OCI-LY1 (cell line): ENCODE results near the gene UBL3.

Experiments
- H2AFZ ChIP-seq: fragments of 200-600 bp; sonication (generic), shearing (Covaris generic); 2 replicates; pipeline ENCODE4 v1.6.0; 2014; ENCODE audit warnings: antibody characterized with exemption, mild to moderate bottlenecking, low read length
- H3F3A ChIP-seq: fragments of 200-600 bp; sonication (generic), shearing (Covaris generic); 2 replicates; pipeline ENCODE4 v1.6.0; 2014; ENCODE audit warnings: mild to moderate bottlenecking, antibody characterized with exemption, low read length, moderate library complexity; ENCODE audit not compliant: insufficient read depth
- H3K27ac ChIP-seq: fragments of 200-600 bp; sonication (generic); 2 replicates; pipeline ENCODE4 v1.5.1; 2014; ENCODE audit warnings: low read length, mixed run types, mild to moderate bottlenecking, low read depth; ENCODE audit not compliant: poor library complexity, severe bottlenecking
- H3K27me3 ChIP-seq: fragments of 200-600 bp; sonication (generic); 2 replicates; pipeline ENCODE4 v1.6.0; 2014; ENCODE audit warnings: antibody characterized with exemption, mild to moderate bottlenecking, low read length, moderate library complexity; ENCODE audit not compliant: insufficient read depth
- H3K36me3 ChIP-seq: fragments of 200-600 bp; sonication (generic); 2 replicates; pipeline ENCODE4 v1.6.1; 2014; ENCODE audit warnings: mild to moderate bottlenecking, antibody characterized with exemption, low read length, moderate library complexity, mixed read lengths; ENCODE audit not compliant: insufficient read depth
- H3K4me1 ChIP-seq: fragments of 200-600 bp; sonication (generic); 2 replicates; pipeline ENCODE4 v1.5.1; 2014; ENCODE audit warnings: mild to moderate bottlenecking, low read length, moderate library complexity; ENCODE audit not compliant: insufficient read depth, severe bottlenecking
- H3K4me2 ChIP-seq: fragments of 200-600 bp; sonication (generic), shearing (Covaris generic); 2 replicates; pipeline ENCODE4 v1.6.1; 2014; ENCODE audit warnings: low read length
- H3K4me3 ChIP-seq: fragments of 200-600 bp; sonication (generic); 2 replicates; pipeline ENCODE4 v1.5.1; 2014; ENCODE audit warnings: low read length, low read depth, mild to moderate bottlenecking, mixed read lengths; ENCODE audit not compliant: poor library complexity, severe bottlenecking
- H3K79me2 ChIP-seq: fragments of 200-600 bp; shearing (Covaris generic); 2 replicates; pipeline ENCODE4 v1.6.1; 2016; ENCODE audit warnings: mixed run types, low read length, mixed read lengths; ENCODE audit not compliant: insufficient read depth
- H3K9ac ChIP-seq: fragments of 200-600 bp; sonication (generic), shearing (Covaris generic); 2 replicates; pipeline ENCODE4 v1.6.1; 2014; ENCODE audit warnings: mild to moderate bottlenecking, low read length, mixed read lengths
- H3K9me2 ChIP-seq: fragments of 200-600 bp; sonication (generic), shearing (Covaris generic); 2 replicates; pipeline ENCODE4 v1.6.1; 2014; ENCODE audit warnings: low read depth, mild to moderate bottlenecking, low read length, mixed read lengths
- H3K9me3 ChIP-seq: fragments of 200-600 bp; shearing (Covaris generic); 2 replicates; pipeline ENCODE4 v1.6.1; 2014; ENCODE audit warnings: low read length, mixed read lengths
- H4K20me1 ChIP-seq: fragments of 200-600 bp; sonication (generic), shearing (Covaris generic); 2 replicates; pipeline ENCODE4 v1.6.0; 2016; ENCODE audit warnings: mild to moderate bottlenecking, low read length; ENCODE audit not compliant: insufficient read depth
- EZH2 ChIP-seq: fragments of 200-600 bp; sonication (generic), shearing (Covaris generic); IDR thresholded peaks from 2 replicates; pipeline ENCODE4 v1.8.0; 2017; ENCODE audit warnings: borderline replicate concordance, mixed run types, mild to moderate bottlenecking, antibody characterized with exemption, low read length, moderate library complexity, mixed read lengths
- TF ChIP-seq, protein P1 (sequence below): fragments of 200-600 bp; sonication (generic), shearing (Covaris generic); IDR thresholded peaks from 2 replicates; pipeline ENCODE4 v1.5.1; 2017; ENCODE audit warnings: mild to moderate bottlenecking, antibody characterized with exemption, low read length, moderate library complexity, mixed read lengths

UBL3 gene, protein sequence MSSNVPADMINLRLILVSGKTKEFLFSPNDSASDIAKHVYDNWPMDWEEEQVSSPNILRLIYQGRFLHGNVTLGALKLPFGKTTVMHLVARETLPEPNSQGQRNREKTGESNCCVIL

DNA sequence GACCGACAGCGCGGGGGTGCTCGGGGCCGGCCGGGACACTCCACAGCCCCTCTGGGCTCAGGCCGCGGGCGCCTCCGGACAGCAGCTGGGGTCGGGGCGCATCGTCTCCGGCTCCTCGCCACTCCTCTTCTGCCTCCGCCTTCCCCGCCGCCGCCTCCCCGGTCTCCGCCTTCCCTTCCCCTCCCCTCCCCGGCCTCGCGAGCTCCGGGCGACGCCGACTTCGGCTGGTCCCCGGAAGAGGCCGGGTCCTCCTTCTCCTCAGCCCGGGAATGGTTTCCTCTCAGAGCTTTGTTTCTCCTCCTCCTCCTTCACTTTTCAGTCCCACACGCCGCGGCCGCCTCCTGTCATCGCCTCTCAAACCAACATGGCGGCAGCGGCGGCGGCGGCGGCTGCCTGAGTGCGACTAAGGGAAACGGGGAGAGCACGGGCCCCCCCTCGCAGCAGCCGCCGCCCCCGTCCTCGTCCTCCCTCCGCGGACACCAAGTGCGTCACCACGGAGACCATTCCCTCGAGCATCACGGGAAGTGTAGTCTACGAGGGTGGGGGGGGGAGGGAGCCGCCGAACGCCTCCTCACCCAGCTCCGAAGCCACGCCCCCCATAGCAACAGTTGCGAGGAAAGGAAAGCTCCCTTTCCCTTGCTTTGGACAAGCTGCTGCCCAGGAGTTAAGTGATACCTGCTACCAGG is at the start of gene UBL3:
TSS of gene UBL3 (minus strand) at position 405 of the 686 bp plus-strand sequence. CDS start 1,079 bp downstream, outside the sequence.
- no peaks in the 10 kb centered on the region for H3K79me2 ChIP-seq
- peak within 1 kb of the TSS; percentile 77 for H3K9ac ChIP-seq
- peak within 1 kb of the TSS; percentile 100 for H3K4me2 ChIP-seq
- H3K36me3 ChIP-seq: no peaks in the 10 kb centered on the region
- H3K27me3 ChIP-seq: no peaks in the 10 kb centered on the region
- peak within 1 kb of the TSS; percentile 86 for H3K4me3 ChIP-seq
- H3K27ac ChIP-seq: no peak within 1 kb of the TSS
- TF ChIP-seq, protein P1, sequence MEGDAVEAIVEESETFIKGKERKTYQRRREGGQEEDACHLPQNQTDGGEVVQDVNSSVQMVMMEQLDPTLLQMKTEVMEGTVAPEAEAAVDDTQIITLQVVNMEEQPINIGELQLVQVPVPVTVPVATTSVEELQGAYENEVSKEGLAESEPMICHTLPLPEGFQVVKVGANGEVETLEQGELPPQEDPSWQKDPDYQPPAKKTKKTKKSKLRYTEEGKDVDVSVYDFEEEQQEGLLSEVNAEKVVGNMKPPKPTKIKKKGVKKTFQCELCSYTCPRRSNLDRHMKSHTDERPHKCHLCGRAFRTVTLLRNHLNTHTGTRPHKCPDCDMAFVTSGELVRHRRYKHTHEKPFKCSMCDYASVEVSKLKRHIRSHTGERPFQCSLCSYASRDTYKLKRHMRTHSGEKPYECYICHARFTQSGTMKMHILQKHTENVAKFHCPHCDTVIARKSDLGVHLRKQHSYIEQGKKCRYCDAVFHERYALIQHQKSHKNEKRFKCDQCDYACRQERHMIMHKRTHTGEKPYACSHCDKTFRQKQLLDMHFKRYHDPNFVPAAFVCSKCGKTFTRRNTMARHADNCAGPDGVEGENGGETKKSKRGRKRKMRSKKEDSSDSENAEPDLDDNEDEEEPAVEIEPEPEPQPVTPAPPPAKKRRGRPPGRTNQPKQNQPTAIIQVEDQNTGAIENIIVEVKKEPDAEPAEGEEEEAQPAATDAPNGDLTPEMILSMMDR: no peak
- TF ChIP-seq EZH2: no peak
- no peaks in the 10 kb centered on the region for H3K9me2 ChIP-seq
- peaks cover 12% of the 10 kb centered on the region for H3K4me1 ChIP-seq
- H3F3A ChIP-seq: no peaks in the 10 kb centered on the region
- no peaks in the 10 kb centered on the region for H3K9me3 ChIP-seq
- H4K20me1 ChIP-seq: no peaks in the 10 kb centered on the region
- 0 out of 2 replicates have a peak within 1 kb of the TSS, but pooled peaks have one; percentile 83 for H2AFZ ChIP-seq

DNA sequence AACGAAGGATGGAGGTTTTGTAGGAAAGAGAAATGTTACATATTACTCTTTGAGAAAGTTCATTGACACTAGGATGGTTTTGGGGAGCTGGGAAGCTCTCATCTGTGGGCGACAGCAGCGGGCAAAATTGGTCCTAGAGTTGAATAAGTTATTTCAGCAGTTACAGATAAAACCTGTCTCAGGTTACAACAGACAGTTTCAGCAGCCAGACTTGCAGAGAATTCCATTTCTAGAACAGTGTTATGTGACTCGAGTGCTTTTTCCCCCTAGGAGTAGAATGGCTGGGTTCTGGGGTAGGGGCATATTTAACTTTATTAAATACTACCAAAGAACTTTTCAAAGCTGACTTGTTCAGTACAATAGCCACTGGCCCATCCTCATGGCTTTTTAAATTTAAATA is 46.7 kb upstream of the UBL3 start:
- no peak for TF ChIP-seq EZH2
- TF ChIP-seq, protein P1: no peak
- no peaks in the 10 kb centered on the region for H4K20me1 ChIP-seq
- H2AFZ ChIP-seq: no peak overlapping the region
- no peaks in the 10 kb centered on the region for H3K9me2 ChIP-seq
- H3K4me3 ChIP-seq: no peak overlapping the region
- H3K4me2 ChIP-seq: no peak overlapping the region
- no peaks in the 10 kb centered on the region for H3K9me3 ChIP-seq
- no peaks in the 10 kb centered on the region for H3F3A ChIP-seq
- H3K27me3 ChIP-seq: peaks cover 4% of the 10 kb centered on the region; the same call in 1 of the 2 replicates
- H3K79me2 ChIP-seq: no peaks in the 10 kb centered on the region
- H3K4me1 ChIP-seq: no peaks in the 10 kb centered on the region
- no peaks in the 10 kb centered on the region for H3K36me3 ChIP-seq
- H3K9ac ChIP-seq: no peak overlapping the region
- no peak overlapping the region for H3K27ac ChIP-seq

DNA sequence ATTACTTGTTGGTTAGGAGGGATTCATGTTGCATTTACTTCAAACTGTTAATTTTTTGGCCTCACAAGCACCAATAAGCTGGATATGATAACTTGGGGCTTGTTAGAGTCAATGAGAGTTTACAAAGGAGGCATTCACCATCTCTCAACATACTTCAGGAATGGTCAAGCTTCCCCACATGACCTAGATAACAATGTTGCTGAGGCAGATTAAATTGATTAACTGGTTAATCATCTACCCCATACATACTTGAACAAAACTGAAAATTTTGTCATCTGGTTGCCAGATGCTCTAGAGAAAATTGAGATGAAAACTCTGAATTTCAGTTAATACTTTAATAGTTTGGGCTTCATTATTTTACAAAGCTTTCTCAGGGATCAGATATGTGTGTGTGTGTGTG is 43.0 kb upstream of the UBL3 start:
- H3K4me1 ChIP-seq: no peaks in the 10 kb centered on the region
- H3K27me3 ChIP-seq: peaks cover 4% of the 10 kb centered on the region; the same call in 1 of the 2 replicates
- no peaks in the 10 kb centered on the region for H3K9me2 ChIP-seq
- no peaks in the 10 kb centered on the region for H4K20me1 ChIP-seq
- no peak overlapping the region for H3K4me3 ChIP-seq
- no peaks in the 10 kb centered on the region for H3K36me3 ChIP-seq
- no peak overlapping the region for H2AFZ ChIP-seq
- H3K27ac ChIP-seq: no peak overlapping the region
- H3K79me2 ChIP-seq: no peaks in the 10 kb centered on the region
- TF ChIP-seq EZH2: no peak
- TF ChIP-seq, protein P1: no peak
- H3K4me2 ChIP-seq: no peak overlapping the region
- no peak overlapping the region for H3K9ac ChIP-seq
- H3K9me3 ChIP-seq: no peaks in the 10 kb centered on the region
- no peaks in the 10 kb centered on the region for H3F3A ChIP-seq
